Left lung (tissue), 10 donors: Measurements from ENCODE around the gene MOK. TPM values are rescaled to one million over a fixed set of nuclear protein-coding genes. Genes with fewer than 3 reads are reported as not detected.

Source experiments
- ATAC-seq: fragments of 200-7000 bp; cut with Tn5 transposase; one replicate; pipeline ENCODE4 v1.9.1; 2020; ENCODE audit warnings: moderate library complexity
- DNase-seq, 4 donors: peaks; one replicate each; pipeline ENCODE4 v3.0.0-alpha.2; 2013 to 2020
- H3K27ac ChIP-seq, 2 donors: fragments of 200-600 bp; sonication (generic) in 1 of 2; one replicate each; pipeline versions ENCODE4 v1.5.0 to v1.8.0; 2020 to 2021
- H3K27me3 ChIP-seq, 2 donors: fragments of 200-600 bp; sonication (generic) in 1 of 2; one replicate each; pipeline versions ENCODE4 v1.5.0 to v1.8.0; 2020 to 2021
- H3K36me3 ChIP-seq, 2 donors: fragments of 200-600 bp; sonication (generic) in 1 of 2; one replicate each; pipeline versions ENCODE4 v1.5.0 to v1.8.0; 2020 to 2021
- H3K4me1 ChIP-seq, 2 donors: fragments of 200-600 bp; one replicate each; pipeline ENCODE4 v1.8.0; 2021
- H3K4me3 ChIP-seq, 2 donors: fragments of 200-600 bp; sonication (generic) in 1 of 2; one replicate each; pipeline versions ENCODE4 v1.5.0 to v1.8.0; 2020 to 2021; ENCODE audit warnings: mild to moderate bottlenecking in 1 of 2
- H3K9me3 ChIP-seq, 2 donors: fragments of 200-600 bp; sonication (generic) in 1 of 2; one replicate each; pipeline versions ENCODE4 v1.5.0 to v1.8.0; 2020 to 2021
- intact Hi-C, 2 donors: fragments of 100-400 bp; cut with DNase I; formaldehyde crosslinking; loops; one replicate each; pipeline versions ENCODE4 v1.11.2 to v1.14.2; 2022
- polyA plus RNA-seq, 6 donors: library from polyadenylated mRNA; unstranded; fragments of 120-200 nt; gene quantifications; one replicate each; pipeline ENCODE4 v1.2.1, GENCODE V29; 2013; ENCODE audit not compliant: insufficient read length in 6 of 6
- total RNA-seq, 2 donors: library from RNA; stranded (reverse); fragmentation: NEBNext Ultra II Directional; extraction: Animal tissue kit (Norgen Biotek cat#: 25700); gene quantifications; one replicate each; pipeline ENCODE4 v1.2.1, GENCODE V29; 2021
- TF ChIP-seq, protein P1 (sequence below), 2 donors: fragments of 200-600 bp; sonication (generic) in 1 of 2; IDR thresholded peaks; one replicate each; pipeline versions ENCODE4 v1.5.0 to v1.8.0; 2021; ENCODE audit warnings: antibody characterized with exemption in 2 of 2
- donor health status: DM: no; HTN: yes; CAD: no.
- donor health status: DM: no; HTN: no; CAD: no.

MOK gene
- total and polyA plus RNA-seq, 8 donors: 8.7 to 39.0 (median 27.3) TPM

DNA sequence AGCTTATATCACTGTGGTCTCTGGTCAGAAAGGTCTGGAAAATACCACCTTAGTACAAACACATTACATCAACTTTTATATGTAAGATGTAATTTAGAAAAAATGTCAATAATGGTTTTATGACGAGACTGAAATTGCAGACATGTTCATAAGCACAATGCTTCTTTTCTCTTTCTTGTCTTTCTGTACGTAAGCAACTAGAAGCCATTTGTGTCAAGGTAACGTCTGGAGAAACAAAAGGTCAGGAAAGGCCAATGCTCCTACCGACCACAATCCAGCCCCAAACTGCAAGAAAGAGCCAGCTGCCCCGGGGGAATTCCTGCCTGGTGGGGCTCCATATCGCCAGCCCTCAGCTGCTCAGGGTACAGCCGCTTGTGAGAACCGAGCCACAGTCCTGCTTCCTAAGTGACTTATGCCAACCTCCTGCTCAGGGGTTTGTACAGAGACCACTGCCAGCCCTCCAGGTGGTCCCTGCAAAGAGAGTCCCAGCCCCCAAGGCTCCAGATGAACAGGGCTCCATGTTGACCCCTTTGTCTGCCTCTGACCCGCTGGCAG is 20.9 kb upstream of the MOK start:
- H3K36me3 ChIP-seq: peaks cover 0 to 15% of the 10 kb centered on the region in 2 donors
- DNase-seq (no peak), ATAC-seq (no peak)
- TF ChIP-seq, protein P1, sequence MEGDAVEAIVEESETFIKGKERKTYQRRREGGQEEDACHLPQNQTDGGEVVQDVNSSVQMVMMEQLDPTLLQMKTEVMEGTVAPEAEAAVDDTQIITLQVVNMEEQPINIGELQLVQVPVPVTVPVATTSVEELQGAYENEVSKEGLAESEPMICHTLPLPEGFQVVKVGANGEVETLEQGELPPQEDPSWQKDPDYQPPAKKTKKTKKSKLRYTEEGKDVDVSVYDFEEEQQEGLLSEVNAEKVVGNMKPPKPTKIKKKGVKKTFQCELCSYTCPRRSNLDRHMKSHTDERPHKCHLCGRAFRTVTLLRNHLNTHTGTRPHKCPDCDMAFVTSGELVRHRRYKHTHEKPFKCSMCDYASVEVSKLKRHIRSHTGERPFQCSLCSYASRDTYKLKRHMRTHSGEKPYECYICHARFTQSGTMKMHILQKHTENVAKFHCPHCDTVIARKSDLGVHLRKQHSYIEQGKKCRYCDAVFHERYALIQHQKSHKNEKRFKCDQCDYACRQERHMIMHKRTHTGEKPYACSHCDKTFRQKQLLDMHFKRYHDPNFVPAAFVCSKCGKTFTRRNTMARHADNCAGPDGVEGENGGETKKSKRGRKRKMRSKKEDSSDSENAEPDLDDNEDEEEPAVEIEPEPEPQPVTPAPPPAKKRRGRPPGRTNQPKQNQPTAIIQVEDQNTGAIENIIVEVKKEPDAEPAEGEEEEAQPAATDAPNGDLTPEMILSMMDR (IDR thresholded peaks at IDR 0.05): no peak
- no peaks in the 10 kb centered on the region for H3K27me3 ChIP-seq
- H3K9me3 ChIP-seq: no peaks in the 10 kb centered on the region
- H3K4me1 ChIP-seq: peaks cover 0 to 8% of the 10 kb centered on the region in 2 donors
- H3K4me3 ChIP-seq: no peak overlapping the region
- no peak overlapping the region for H3K27ac ChIP-seq
- intact Hi-C loops: no loop called here

DNA sequence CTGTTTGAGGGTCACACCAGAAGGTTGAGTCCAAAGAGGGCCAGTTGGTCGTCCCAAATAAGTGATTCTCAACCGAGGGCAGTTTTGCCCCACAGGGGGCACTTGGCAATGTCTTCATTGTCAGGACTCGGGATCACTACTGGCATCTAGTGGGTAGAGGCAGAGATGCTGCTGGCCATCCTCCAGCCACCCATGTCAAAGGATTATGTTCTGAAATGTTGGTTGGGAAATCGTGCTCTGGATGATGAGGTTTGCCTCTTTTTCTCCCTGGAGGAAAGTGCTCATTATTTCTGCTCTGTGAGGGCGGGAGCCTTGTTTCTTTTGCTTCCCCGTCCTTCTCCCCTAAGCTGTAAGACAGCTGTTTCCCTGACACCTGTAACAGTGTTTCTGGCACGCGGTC is 18.1 kb upstream of the MOK start:
- Histone ChIP-seq H3K9me3 (no peaks in the 10 kb centered on the region), H3K4me1 (peaks cover 0 to 25% of the 10 kb centered on the region in 2 donors), H3K36me3 (peaks cover 0 to 15% of the 10 kb centered on the region in 2 donors), H3K4me3 (no peak overlapping the region), H3K27ac (no peak overlapping the region), H3K27me3 (no peaks in the 10 kb centered on the region)
- peak in 1 of 4 donors; percentile 60 for DNase-seq
- ATAC-seq: peak; percentile 15
- TF ChIP-seq, protein P1 (IDR thresholded peaks at IDR 0.05): peak; percentile 20 to 29
- intact Hi-C loops: no loop called here

DNA sequence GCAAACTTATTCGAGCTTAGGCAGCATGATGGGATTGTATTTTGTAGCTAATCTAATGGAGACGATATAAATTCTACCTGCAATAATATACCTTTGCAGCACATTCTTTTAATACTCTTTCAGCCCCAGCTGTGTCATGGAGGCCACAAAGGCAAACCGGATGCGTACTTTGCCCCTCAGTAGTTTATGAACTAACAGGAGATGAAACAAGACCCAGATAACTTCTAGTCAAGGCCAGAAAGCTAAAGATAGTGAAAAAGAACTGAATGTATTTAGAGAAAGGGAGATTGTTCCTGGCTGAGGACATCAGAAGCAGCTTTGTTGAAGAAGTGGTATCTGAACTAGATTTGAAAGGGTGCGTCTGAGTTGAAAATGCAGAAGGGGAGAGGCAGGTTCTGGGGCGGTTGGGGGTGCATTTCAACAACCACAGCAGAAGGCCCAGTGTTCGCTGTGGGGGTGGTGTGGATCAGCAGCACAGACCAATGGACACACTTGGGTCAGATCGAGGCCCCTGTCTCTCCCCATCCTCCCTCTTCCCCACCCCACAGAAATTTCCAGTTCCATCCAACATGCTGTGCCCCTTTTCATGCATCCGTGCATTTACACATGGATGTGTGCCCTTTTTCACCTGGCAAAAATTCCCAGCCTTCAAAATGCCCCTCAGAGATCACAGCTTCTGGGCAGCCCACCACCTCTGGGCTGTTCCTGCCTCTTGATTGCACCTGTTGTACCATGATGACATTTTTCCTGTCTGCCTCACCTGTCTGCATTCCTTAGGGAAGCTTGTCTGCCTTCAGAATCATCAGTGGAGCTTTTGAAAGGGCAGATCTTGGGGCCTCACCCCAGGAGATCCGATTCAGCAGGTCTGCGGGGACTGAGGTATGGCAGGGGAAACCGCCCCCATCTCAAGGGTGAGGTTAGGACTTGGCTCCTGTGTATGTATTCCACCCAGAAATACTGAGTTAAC is 16.8 kb upstream of the MOK start:
- H3K27me3 ChIP-seq: no peaks in the 10 kb centered on the region
- DNase-seq (no peak), ATAC-seq (no peak)
- H3K27ac ChIP-seq: no peak overlapping the region
- peaks cover 0 to 36% of the 10 kb centered on the region in 2 donors for H3K4me1 ChIP-seq
- peaks cover 0 to 14% of the 10 kb centered on the region in 2 donors for H3K36me3 ChIP-seq
- H3K9me3 ChIP-seq: no peaks in the 10 kb centered on the region
- intact Hi-C loops: no loop called here
- H3K4me3 ChIP-seq: no peak overlapping the region
- TF ChIP-seq, protein P1 (IDR thresholded peaks at IDR 0.05): no peak

DNA sequence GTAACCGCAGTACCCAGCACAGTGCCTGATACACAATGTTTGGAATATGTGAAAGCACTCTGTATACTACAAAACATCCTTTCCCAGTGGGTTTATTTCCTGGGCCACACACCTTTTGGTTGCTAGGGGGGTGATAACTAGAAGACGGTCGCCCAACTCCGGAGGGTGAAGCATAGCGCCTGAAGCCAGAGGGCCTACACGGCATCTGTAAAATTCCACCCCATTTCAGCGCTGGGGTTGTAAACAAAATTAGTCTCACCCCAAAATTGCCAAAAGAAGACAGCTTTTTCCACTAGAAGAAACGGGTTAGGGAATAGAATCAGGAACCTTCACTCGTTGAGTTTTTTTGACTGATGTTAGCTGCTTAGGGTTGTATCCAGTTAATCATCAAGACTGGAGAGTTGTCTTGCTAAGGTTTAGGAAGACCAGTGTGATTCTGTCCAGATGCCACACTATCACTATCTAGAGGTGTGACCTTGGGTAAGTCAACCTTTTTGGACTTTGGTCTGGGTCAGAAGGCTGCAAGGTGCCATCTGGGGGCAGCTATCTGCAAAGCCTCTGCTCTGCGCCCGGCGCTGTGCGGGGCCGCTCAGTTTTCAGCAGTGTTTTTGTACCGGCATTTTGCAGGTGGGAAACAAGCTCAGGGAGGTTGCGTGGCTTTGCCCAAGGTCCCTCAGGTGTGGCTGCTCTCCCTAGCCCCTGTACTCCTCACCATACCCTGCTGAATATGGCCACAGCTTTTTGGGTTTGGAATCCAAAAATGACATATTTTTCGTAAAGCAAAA is 15.9 kb upstream of the MOK start:
- Histone ChIP-seq H3K27ac (peak overlapping the region in 1 of 2 donors; percentile 94), H3K9me3 (no peaks in the 10 kb centered on the region), H3K4me1 (peaks cover 3 to 44% of the 10 kb centered on the region in 2 donors), H3K27me3 (no peaks in the 10 kb centered on the region), H3K4me3 (peak overlapping the region in 1 of 2 donors; percentile 70), H3K36me3 (peaks cover 0 to 5% of the 10 kb centered on the region in 2 donors)
- intact Hi-C loops: no loop called here
- ATAC-seq: no peak
- TF ChIP-seq, protein P1 (IDR thresholded peaks at IDR 0.05): no peak
- no peak for DNase-seq
